MM.1S (cell line): ENCODE data around the gene RPS27A.
A peak's percentile ranks its signal among the peaks of the same experiment; 100 is the strongest.

Source experiments
- DNase-seq: peaks from one replicate; pipeline ENCODE4 v3.0.0-alpha.2; 2015
- H2AFZ ChIP-seq: fragments of 300-600 bp; sonication (generic); 2 replicates; pipeline ENCODE4 v1.6.0; 2016; ENCODE audit warnings: antibody characterized with exemption, low read length
- H3F3A ChIP-seq: fragments of 300-600 bp; sonication (generic); 2 replicates; pipeline ENCODE4 v1.6.1; 2016; ENCODE audit warnings: mild to moderate bottlenecking, antibody characterized with exemption, low read length, moderate library complexity, mixed read lengths; ENCODE audit not compliant: insufficient read depth
- H3K27ac ChIP-seq: fragments of 300-600 bp; sonication (generic); 2 replicates; pipeline ENCODE4 v1.5.1; 2016; ENCODE audit warnings: mild to moderate bottlenecking, low read length
- H3K27me3 ChIP-seq: fragments of 300-600 bp; sonication (generic); replicated peaks from 2 replicates; pipeline ENCODE4 v1.6.0; 2016; ENCODE audit warnings: low read length; ENCODE audit not compliant: insufficient read depth
- H3K36me3 ChIP-seq: fragments of 300-600 bp; sonication (generic); replicated peaks from 2 replicates; pipeline ENCODE4 v1.6.1; 2016; ENCODE audit warnings: mild to moderate bottlenecking, low read length, mixed read lengths; ENCODE audit not compliant: insufficient read depth
- H3K4me1 ChIP-seq: fragments of 300-600 bp; sonication (generic); 2 replicates; pipeline ENCODE4 v1.6.1; 2016; ENCODE audit warnings: low read length, mixed read lengths
- H3K4me2 ChIP-seq: fragments of 300-600 bp; sonication (generic); 2 replicates; pipeline ENCODE4 v1.6.0; 2016; ENCODE audit warnings: low read depth, low read length
- H3K4me3 ChIP-seq: fragments of 300-600 bp; sonication (generic); 2 replicates; pipeline ENCODE4 v1.5.1; 2016; ENCODE audit warnings: low read length, mixed read lengths
- H3K79me2 ChIP-seq: fragments of 300-600 bp; sonication (generic); 2 replicates; pipeline ENCODE4 v1.6.1; 2016; ENCODE audit warnings: mixed run types, low read length, mixed read lengths
- H3K9ac ChIP-seq: fragments of 300-600 bp; sonication (generic); 2 replicates; pipeline ENCODE4 v1.6.1; 2016; ENCODE audit warnings: low read length, mixed read lengths
- H3K9me2 ChIP-seq: fragments of 300-600 bp; sonication (generic); replicated peaks from 2 replicates; pipeline ENCODE4 v1.6.1; 2016; ENCODE audit warnings: mild to moderate bottlenecking, low read length, mixed read lengths; ENCODE audit not compliant: insufficient read depth
- H3K9me3 ChIP-seq: fragments of 300-600 bp; sonication (generic); replicated peaks from 2 replicates; pipeline ENCODE4 v1.6.1; 2016; ENCODE audit warnings: mild to moderate bottlenecking, low read length, mixed read lengths; ENCODE audit not compliant: insufficient read depth
- H4K20me1 ChIP-seq: fragments of 300-600 bp; sonication (generic); 2 replicates; pipeline ENCODE4 v1.6.1; 2016; ENCODE audit warnings: mild to moderate bottlenecking, low read length, moderate library complexity, mixed read lengths; ENCODE audit not compliant: insufficient read depth
- CTCF ChIP-seq: fragments of 300-600 bp; sonication (generic); IDR thresholded peaks from 2 replicates; pipeline ENCODE4 v1.5.1; 2016; ENCODE audit warnings: antibody characterized with exemption, low read length, mixed read lengths
- EZH2 ChIP-seq: fragments of 300-600 bp; sonication (generic); optimal IDR thresholded peaks from 2 replicates; pipeline ENCODE3; 2017; ENCODE audit warnings: low read depth, mild to moderate bottlenecking, antibody characterized with exemption, low read length, mixed read lengths
- EZH2phosphoT487 ChIP-seq: fragments of 300-600 bp; sonication (generic); IDR thresholded peaks from 2 replicates; pipeline ENCODE4 v1.6.1; 2018; ENCODE audit warnings: antibody characterized with exemption, low read length

Gene RPS27A

GRCh38 chr2:55229221-55229620 is 3.3 kb upstream of the RPS27A start:
- Histone ChIP-seq H3F3A (peaks cover 16% of the 10 kb centered on the region), H3K27me3 (no peaks in the 10 kb centered on the region), H3K9me3 (no peaks in the 10 kb centered on the region), H3K9me2 (no peaks in the 10 kb centered on the region), H3K79me2 (peaks cover 40% of the 10 kb centered on the region), H2AFZ (no peak overlapping the region), H3K4me3 (no peak overlapping the region), H3K4me2 (no peak overlapping the region), H3K9ac (no peak overlapping the region), H3K36me3 (no peaks in the 10 kb centered on the region), H4K20me1 (no peaks in the 10 kb centered on the region), H3K27ac (no peak overlapping the region), H3K4me1 (peaks cover 11% of the 10 kb centered on the region; the same call in 1 of the 2 replicates)
- no peak for TF ChIP-seq EZH2
- TF ChIP-seq EZH2phosphoT487, result no peak
- TF ChIP-seq CTCF, result no peak
- no peak for DNase-seq

GRCh38 chr2:55230551-55230950 is 1.9 kb upstream of the RPS27A start:
- Histone ChIP-seq H3K36me3 (no peaks in the 10 kb centered on the region; the same call in 1 of the 2 replicates), H3K4me3 (no peak overlapping the region), H3K27ac (no peak overlapping the region), H3K9me3 (no peaks in the 10 kb centered on the region), H3K9ac (no peak overlapping the region), H2AFZ (no peak overlapping the region), H4K20me1 (no peaks in the 10 kb centered on the region), H3K79me2 (peaks cover 48% of the 10 kb centered on the region), H3K4me2 (no peak overlapping the region), H3K4me1 (peaks cover 15% of the 10 kb centered on the region; the same call in 1 of the 2 replicates), H3K27me3 (no peaks in the 10 kb centered on the region), H3K9me2 (no peaks in the 10 kb centered on the region), H3F3A (peaks cover 24% of the 10 kb centered on the region)
- TF ChIP-seq EZH2phosphoT487, result no peak
- TF ChIP-seq EZH2, result no peak
- TF ChIP-seq CTCF, result no peak
- no peak for DNase-seq

DNA sequence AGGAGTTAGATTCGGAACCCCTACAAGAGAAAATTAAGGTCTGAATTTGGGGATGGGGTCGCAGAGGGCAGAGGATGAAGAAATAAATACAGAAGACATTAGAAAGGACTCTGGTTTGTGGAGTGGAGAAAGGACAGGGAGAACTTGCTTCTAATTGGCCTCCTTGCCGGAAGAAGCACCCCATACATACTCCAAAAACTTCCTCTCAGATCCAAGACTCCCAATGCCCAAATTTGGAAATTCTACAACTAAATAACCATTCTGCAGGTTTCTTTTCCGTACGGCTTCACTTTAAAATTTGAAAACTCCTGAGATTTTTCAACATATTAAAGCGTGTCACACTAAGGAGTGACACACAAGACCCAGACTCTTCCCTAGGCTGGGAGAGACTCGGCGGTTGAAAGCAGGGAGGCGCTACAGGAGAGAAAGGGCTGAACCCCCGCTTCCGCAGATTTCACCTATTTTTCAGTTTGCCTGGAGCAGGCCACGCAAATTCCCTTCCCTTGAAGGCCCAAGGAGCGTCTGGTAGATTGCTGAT is 873 bp upstream of the RPS27A start:
- Histone ChIP-seq H3K4me1 (peaks cover 15% of the 10 kb centered on the region; the same call in 1 of the 2 replicates), H3K4me2 (peak overlapping the region; percentile 79), H3K9ac (peak overlapping the region; percentile 96), H4K20me1 (no peaks in the 10 kb centered on the region; the same call in 1 of the 2 replicates), H3K9me2 (no peaks in the 10 kb centered on the region), H3K27me3 (no peaks in the 10 kb centered on the region), H3K36me3 (peaks cover 3% of the 10 kb centered on the region; the same call in 1 of the 2 replicates), H3F3A (peaks cover 35% of the 10 kb centered on the region), H3K4me3 (peak overlapping the region; percentile 96), H3K27ac (peak overlapping the region; percentile 83; the same call in 1 of the 2 replicates), H3K9me3 (no peaks in the 10 kb centered on the region), H2AFZ (peak overlapping the region; percentile 90), H3K79me2 (peaks cover 48% of the 10 kb centered on the region)
- TF ChIP-seq CTCF (no peak), EZH2 (no peak), EZH2phosphoT487 (no peak)
- no peak for DNase-seq
